Tibial artery (tissue), 4 donors: ENCODE results near the gene BATF.

Experiments
- DNase-seq, 2 donors: peaks; one replicate each; pipeline ENCODE4 v3.0.0-alpha.2; 2019
- H3K27ac ChIP-seq, 2 donors: fragments of 200-600 bp; sonication (generic) in 1 of 2; 1 replicate in 1 of 2; 2 replicates in 1 of 2; pipeline ENCODE4 v1.5.1; 2018 to 2019; ENCODE audit warnings: mild to moderate bottlenecking in 1 of 2
- H3K27me3 ChIP-seq, 2 donors: fragments of 200-600 bp; sonication (generic) in 1 of 2; one replicate each; pipeline versions ENCODE4 v1.5.1 to v1.6.0; 2016 to 2019
- H3K36me3 ChIP-seq, 3 donors: fragments of 200-600 bp; sonication (generic) in 2 of 3; one replicate each; pipeline ENCODE4 v1.5.1; 2016 to 2019; ENCODE audit warnings: mild to moderate bottlenecking in 2 of 3
- H3K4me1 ChIP-seq, 4 donors: fragments of 200-600 bp; sonication (generic) in 2 of 4; 1 replicate in 3 of 4; 2 replicates in 1 of 4; pipeline ENCODE4 v1.5.1; 2016 to 2019
- H3K4me3 ChIP-seq, 2 donors: fragments of 200-600 bp; sonication (generic) in 1 of 2; 1 replicate in 1 of 2; 2 replicates in 1 of 2; pipeline ENCODE4 v1.5.1; 2018 to 2019; ENCODE audit warnings: mild to moderate bottlenecking in 2 of 2
- H3K9me3 ChIP-seq, 3 donors: fragments of 200-600 bp; sonication (generic) in 1 of 3; one replicate each; pipeline ENCODE4 v1.5.1; 2016 to 2019
- intact Hi-C: fragments of 100-400 bp; cut with DNase I; formaldehyde crosslinking; loops from one replicate; pipeline ENCODE4 v1.15.0; 2023; ENCODE audit warnings: low total_unique reads
- TF ChIP-seq, protein P1 (sequence below), 2 experiments: fragments of 200-600 bp in 1 of 2; fragments of 450-650 bp in 1 of 2; IDR thresholded peaks; one replicate each; pipeline ENCODE4 v1.5.1; 2017 to 2019; ENCODE audit warnings: antibody characterized with exemption in 2 of 2, mild to moderate bottlenecking in 1 of 2, moderate library complexity in 1 of 2

Gene BATF

DNA sequence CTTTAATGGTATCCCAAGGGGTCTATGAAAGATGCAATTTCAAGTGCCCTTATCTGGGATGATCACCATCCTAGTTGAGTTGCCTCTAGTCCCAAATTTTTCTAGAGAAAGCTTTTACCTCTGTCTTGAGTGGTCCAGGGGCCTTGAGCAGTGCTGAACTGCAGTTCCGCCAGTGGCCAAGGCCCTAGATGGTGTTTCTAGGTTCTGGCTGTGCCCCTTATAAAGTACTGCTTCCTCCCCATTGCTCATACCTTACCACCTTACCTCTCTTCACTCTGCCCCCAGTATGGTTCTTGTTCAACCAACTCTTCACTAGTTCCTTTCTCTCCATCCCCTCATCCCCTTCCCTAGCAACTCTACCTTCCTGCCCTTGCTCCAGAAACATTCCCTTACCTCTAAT, 3.7 kb downstream of the BATF start:
- no peaks in the 10 kb centered on the region for H3K36me3 ChIP-seq
- no peaks in the 10 kb centered on the region for H3K4me1 ChIP-seq
- no peaks in the 10 kb centered on the region for H3K9me3 ChIP-seq
- H3K27me3 ChIP-seq: peaks cover 0 to 22% of the 10 kb centered on the region in 2 donors
- H3K27ac ChIP-seq: no peak overlapping the region
- TF ChIP-seq, protein P1, sequence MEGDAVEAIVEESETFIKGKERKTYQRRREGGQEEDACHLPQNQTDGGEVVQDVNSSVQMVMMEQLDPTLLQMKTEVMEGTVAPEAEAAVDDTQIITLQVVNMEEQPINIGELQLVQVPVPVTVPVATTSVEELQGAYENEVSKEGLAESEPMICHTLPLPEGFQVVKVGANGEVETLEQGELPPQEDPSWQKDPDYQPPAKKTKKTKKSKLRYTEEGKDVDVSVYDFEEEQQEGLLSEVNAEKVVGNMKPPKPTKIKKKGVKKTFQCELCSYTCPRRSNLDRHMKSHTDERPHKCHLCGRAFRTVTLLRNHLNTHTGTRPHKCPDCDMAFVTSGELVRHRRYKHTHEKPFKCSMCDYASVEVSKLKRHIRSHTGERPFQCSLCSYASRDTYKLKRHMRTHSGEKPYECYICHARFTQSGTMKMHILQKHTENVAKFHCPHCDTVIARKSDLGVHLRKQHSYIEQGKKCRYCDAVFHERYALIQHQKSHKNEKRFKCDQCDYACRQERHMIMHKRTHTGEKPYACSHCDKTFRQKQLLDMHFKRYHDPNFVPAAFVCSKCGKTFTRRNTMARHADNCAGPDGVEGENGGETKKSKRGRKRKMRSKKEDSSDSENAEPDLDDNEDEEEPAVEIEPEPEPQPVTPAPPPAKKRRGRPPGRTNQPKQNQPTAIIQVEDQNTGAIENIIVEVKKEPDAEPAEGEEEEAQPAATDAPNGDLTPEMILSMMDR (IDR thresholded peaks at IDR 0.05): no peak
- H3K4me3 ChIP-seq: no peak overlapping the region
- no peak for DNase-seq
- intact Hi-C loops: no loop called here

DNA sequence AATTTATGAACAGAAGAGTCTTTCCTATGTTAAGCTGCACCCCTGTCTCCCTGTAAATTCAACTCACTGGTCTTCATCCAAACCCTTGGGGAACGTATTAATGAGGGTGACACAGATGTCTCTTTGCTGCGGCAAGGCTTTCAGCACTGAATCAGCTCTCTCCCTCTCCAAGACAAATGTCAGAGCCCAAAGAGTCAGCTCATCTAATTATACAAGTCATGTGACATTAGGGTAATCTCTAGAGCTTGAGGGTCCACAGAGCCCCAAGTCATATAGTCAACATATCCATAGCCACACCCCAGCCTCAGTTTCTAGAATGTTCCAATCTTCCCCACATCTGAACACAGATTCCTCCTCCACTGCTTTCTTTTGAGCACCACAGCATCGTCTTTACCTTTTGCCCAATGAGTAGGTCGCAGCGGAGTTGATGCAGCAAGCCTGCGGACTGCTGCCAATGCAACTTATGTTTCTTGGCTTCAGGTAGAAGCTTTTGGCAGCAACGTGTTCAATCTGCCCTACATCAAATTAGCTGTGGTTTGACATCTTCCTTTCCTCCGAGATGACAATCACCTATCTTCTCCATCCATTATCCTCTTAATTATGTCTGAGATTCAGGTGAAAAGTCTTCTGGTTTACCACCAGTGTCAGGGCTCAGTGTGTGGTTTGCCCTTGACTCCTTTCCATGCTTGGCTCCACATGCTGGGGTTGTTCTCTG, 5.3 kb downstream of the BATF start:
- no peaks in the 10 kb centered on the region for H3K36me3 ChIP-seq
- H3K9me3 ChIP-seq: no peaks in the 10 kb centered on the region
- intact Hi-C loops: no loop called here
- H3K27me3 ChIP-seq: peaks cover 0 to 17% of the 10 kb centered on the region in 2 donors
- no peak for DNase-seq
- TF ChIP-seq, protein P1 (IDR thresholded peaks at IDR 0.05): no peak
- H3K27ac ChIP-seq: no peak overlapping the region
- no peak overlapping the region for H3K4me3 ChIP-seq
- no peaks in the 10 kb centered on the region for H3K4me1 ChIP-seq

DNA sequence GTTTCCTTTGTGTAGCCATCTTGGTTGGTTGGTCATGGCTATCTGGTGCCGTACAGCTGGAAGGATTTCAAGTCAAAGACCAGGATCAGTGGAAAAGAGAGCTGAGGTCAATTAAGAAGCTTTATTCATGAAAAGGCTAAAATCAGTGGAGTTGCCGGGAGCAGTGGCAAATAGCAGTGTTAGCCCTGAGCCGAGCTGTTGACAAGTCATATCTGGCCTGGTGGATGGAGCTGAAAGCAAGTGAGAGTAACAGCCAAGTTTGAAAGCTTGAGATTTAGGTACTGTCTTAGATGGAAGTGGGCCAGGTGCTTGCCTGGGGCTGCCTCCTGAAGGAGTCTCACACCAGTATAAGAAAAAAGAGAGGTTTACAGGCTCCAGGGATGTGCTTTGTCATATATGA, 9.0 kb downstream of the BATF start:
- no peaks in the 10 kb centered on the region for H3K9me3 ChIP-seq
- intact Hi-C loops: no loop called here
- no peak overlapping the region for H3K4me3 ChIP-seq
- H3K36me3 ChIP-seq: no peaks in the 10 kb centered on the region
- peaks cover 0 to 3% of the 10 kb centered on the region in 2 donors for H3K27me3 ChIP-seq
- no peak overlapping the region for H3K27ac ChIP-seq
- no peak for DNase-seq
- TF ChIP-seq, protein P1 (IDR thresholded peaks at IDR 0.05): no peak
- no peaks in the 10 kb centered on the region for H3K4me1 ChIP-seq

DNA sequence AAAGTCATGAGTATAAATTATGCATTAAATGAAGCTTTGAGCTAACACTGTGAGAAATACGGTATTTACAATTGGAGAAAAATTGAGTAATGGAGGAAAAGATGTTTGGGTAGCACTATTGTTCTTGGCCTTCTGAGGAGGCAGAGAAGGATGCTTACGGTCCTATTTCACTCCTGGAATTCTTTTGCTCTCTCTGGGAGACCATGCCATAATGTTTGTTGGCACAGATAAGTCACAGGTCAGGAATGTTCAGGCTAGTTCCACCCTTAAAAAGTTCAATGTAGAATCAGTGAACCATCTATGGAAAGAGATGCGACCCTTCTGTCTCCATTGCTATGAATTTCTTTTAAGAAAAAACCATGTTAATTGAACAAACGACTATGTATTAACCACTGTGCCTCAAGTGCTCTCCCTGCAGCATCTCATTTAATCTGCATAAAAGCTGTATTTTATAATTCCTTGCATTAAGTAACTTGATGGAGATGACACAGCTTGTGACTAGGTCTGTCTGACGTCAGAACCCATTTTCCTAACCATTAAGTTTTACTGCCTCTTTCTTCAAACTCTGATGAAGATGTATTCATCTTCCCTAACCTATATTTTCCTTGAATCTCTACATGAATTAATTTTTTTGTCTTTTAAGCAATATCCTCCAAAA, 9.5 kb downstream of the BATF start:
- no peaks in the 10 kb centered on the region for H3K4me1 ChIP-seq
- intact Hi-C loops: no loop called here
- peaks cover 0 to 3% of the 10 kb centered on the region in 2 donors for H3K27me3 ChIP-seq
- no peaks in the 10 kb centered on the region for H3K36me3 ChIP-seq
- no peak overlapping the region for H3K4me3 ChIP-seq
- no peak overlapping the region for H3K27ac ChIP-seq
- no peaks in the 10 kb centered on the region for H3K9me3 ChIP-seq
- TF ChIP-seq, protein P1 (IDR thresholded peaks at IDR 0.05): no peak
- no peak for DNase-seq

DNA sequence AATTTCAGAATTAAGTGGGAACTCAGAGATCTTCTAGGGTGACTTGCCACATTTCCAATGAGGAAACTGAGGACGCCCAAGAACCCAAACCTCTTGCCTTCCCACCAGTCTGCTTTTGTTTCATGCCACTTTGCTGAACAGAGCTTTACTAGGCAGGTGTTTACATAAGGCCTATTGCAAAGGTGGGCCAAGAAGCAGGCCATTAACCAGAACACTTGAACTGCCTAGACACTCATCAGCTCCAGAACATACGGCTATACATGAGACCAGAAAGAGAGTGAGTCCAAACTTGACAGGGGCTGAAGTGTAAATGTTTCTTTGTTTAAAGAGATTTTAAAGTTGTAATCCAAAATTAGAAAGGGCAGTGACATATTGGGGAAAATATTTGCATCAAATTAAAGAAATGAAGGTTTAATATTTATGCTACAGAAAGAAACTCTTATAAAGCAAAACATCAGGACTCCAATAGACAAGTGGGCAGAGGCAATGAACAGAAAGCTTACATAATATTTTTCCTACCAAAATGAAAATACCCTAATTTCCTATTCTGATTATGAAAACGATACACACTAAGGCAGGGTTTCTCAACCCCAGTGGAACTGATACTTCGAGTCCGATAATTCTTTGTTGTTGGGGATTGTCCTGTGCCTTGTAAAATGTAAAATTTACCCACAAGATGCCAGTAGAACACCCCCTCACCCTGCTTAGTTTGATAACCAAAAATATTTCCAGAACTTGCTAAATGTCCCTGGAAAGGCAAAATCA, 11.7 kb downstream of the BATF start:
- DNase-seq: no peak
- no peak overlapping the region for H3K27ac ChIP-seq
- intact Hi-C loops: no loop called here

More for the DNA sequence above, 11.7 kb downstream of the BATF start:
- Histone ChIP-seq H3K4me3 (no peak overlapping the region), H3K4me1 (no peaks in the 10 kb centered on the region), H3K9me3 (no peaks in the 10 kb centered on the region), H3K27me3 (no peaks in the 10 kb centered on the region), H3K36me3 (no peaks in the 10 kb centered on the region)
- TF ChIP-seq, protein P1 (IDR thresholded peaks at IDR 0.05): no peak
